HG03066 (cell line): ENCODE data around the gene ADGRL1.
"Not testable (repeated sequence)": the region's sequence is repeated elsewhere in the genome, so short reads cannot be mapped to it uniquely, and the experiment has no call there.

Experiments
- ATAC-seq: cut with Tn5 transposase; IDR thresholded peaks from one replicate; pipeline ENCODE4 v1.9.1; 2021; ENCODE audit warnings: low read depth; ENCODE audit not compliant: unreplicated experiment

Gene ADGRL1

DNA sequence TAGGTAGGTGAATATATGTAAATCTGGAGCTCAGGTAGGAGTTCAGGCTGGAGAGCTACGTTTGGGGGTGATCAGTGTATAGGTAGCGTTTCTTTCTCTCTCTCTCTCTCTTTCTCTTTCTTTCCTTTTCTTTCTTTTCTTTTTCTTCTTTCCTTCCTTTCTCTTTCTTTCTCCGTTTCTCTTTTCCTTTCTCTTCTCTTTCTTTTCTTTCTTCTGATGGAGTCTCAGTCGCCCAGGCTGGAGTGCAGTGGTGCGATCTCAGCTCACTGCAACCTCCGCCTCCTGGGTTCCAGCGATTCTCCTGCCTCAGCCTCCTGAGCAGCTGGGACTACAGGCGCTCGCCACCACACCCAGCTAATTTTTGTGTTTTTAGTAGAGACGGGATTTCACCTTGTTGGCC, 59.8 kb downstream of the ADGRL1 start:
- ATAC-seq: not testable (repeated sequence)

DNA sequence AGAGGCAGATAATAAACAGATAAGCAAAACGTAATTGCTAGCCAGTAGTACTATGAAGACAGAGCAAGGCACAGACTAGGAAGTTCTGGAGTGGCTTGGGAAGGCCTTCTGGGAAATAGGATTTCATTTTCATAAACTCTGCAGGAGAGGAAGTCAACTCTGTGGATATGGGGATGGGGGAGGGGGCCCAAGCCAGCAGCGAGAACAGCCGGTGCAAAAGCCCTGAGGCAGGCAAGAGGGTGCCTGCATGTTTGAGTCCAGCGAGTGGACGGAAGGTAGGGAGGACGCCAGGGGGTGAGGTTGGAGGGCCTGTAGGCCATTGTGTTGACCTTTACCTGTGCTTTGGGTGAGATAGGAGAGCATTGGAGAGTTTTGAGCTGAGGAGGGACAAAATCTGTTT, 60.6 kb downstream of the ADGRL1 start:
- no peak for ATAC-seq

- ATAC-seq: no peak
Observed at GRCh38 chr19:14142262-14143190, 63.4 kb downstream of the ADGRL1 start.

DNA sequence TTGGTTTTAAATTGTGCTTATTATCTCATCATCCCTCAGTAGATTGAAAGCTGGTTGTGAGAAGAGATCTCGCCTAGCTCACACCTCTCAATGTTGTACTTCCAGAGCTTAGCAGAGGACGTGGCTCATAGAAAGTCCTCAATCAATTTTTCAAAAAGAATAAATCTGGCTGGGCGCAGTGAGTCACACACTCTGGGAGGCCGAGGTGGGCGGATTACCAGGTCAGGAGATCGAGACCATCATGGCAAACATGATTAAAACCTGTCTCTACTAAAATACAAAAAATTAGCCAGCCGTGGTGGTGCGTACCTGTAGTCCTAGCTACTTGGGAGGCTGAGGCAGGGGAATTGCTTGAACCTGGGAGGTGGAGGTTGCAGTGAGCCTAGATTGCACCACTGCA, 64.9 kb downstream of the ADGRL1 start:
- ATAC-seq: no peak

DNA sequence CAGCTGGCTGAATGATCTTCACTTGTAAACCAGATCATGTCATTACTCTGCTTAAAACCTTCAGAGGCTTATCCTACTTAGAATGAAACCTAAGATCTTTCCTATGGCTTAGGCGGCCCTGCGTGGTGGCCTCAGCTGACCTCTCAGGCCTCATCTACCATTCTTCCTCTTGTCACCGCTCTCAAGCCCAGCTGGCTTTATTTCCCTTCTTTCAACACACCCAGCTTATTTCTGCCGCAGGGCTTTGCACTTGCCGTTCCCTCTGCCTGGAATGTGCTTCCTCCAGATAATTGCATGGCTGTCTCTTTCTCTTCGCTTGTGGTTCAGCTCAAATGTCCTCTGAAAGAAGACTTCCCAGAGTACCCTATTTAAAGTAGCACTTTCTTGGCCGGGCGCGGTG, 66.0 kb downstream of the ADGRL1 start:
- no peak for ATAC-seq

GRCh38 chr19:14138576-14139265, 67.2 kb downstream of the ADGRL1 start:
- ATAC-seq: no peak

- peak; percentile 78 for ATAC-seq
Observed at GRCh38 chr19:14136509-14137281, 69.3 kb downstream of the ADGRL1 start, which contains the start of gene ASF1B. TSS of gene ASF1B (minus strand) at chr19:14136589. CDS start at chr19:14136456, 133 bp downstream.

GRCh38 chr19:14135985-14136508, 69.9 kb downstream of the ADGRL1 start:
- ATAC-seq: no peak

DNA sequence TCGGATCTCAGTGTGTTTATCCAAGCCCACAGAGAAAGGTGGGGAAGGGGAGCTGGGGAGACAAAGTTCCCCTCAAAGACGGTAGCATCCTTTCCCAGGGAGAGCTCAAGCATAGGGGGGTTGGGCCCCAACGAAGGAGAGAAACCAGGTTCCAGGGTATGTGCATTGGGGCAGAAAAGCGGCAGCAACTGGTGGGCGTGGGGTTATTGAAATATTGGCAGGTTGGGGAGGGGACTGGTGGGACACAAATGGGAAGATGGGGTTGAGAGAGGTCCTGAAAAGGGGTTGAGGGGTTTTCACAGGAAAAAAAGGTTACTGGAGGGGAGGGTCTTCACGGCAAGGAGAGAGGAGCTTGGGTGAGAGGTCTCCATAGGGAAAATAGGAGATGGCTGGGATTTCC, 70.6 kb downstream of the ADGRL1 start:
- ATAC-seq: no peak

DNA sequence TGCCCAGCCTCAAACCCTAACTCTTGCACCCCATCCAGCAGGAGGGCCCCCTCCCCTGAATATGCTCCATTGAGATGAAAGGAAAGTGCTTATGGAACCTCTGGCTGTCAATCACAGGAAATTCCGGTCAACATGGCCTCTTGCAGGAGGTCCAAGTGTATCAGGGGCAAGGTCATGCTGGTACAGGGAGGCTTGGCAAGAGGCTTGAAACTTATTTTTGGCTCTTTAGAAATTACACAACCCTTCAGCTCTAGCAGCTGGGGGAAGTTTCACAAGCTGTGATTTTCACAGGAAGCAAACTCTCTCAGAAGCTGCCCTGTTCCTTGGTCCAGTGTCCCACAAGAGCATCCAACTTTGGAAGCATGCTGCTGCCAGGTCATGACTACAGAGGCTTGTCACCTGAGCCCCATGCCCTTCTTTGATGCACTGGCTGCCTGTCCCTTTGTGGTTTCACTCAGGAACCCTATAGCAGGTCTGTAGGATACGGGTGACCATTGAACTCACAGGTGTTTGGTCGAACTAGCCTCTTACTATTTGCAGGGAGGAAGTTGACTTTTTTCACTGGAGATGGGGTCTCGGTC, 78.0 kb downstream of the ADGRL1 start:
- ATAC-seq: no peak

GRCh38 chr19:14127176-14127575, 78.8 kb downstream of the ADGRL1 start:
- no peak for ATAC-seq

GRCh38 chr19:14122924-14123323, 83.0 kb downstream of the ADGRL1 start:
- ATAC-seq: no peak

- no peak for ATAC-seq
Observed at GRCh38 chr19:14120497-14120780, 85.5 kb downstream of the ADGRL1 start.

GRCh38 chr19:14119644-14120496, 86.1 kb downstream of the ADGRL1 start:
- no peak for ATAC-seq

- ATAC-seq: no peak
Observed at GRCh38 chr19:14119146-14119545, 86.8 kb downstream of the ADGRL1 start.

- ATAC-seq: peak; percentile 29
Observed at GRCh38 chr19:14118165-14119051, 87.6 kb downstream of the ADGRL1 start.

DNA sequence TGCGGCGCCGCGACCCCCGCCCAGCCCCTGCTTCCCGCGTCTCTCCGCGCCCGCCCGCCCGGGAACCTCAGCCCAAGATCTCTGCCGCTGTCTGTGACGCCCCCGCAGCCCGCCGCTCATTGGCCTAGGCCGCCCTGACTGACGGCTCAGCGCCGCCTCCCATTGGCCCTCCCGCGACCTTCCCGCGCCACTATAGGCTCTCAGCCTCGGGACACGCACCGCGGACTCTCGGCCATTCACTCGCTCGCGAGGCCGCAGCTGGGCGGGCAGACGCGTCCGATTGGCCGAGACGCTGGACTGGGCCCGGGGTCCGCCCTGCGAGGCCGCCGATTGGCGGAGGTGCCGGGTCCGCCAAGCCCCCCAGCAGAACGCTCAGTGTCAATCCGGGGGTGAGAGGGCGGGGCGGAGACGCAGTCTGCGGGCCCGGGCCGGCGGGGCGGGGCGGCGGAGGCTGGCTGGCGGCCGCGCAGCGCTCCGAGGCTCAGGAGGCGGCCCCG, 88.3 kb downstream of the ADGRL1 start, which contains the start of gene PRKACA:
Gene PRKACA (minus strand): TSS at position 95 of the 497 bp plus-strand sequence. CDS start 215 bp downstream, outside the sequence.
- ATAC-seq: peak; percentile 81

GRCh38 chr19:14116918-14117578, 88.9 kb downstream of the ADGRL1 start:
- ATAC-seq: no peak
